Measurements from ENCODE around the gene EDN1.

The EDN1 gene

DNA sequence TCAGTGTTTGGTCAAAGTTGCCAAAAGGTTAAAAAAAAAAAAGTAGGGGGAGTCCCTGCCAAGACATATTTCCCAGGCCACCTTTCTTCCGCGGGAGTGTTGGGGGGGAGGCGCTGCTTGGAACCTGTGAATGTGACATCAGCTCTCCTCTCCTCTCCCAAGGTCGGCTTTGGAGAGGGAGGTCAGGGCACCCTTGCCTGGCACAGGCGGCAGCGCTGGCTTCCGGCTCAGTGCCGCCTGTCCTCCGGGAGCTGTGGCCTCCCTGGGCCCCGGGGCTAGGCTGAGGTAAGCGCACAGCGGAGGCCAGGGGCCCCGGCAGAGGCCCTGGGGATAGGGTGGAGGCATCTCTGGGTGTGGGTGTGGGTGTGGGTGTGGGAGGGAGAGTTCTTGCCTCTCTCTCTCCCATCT lies 1.9 kb upstream of the EDN1 start:
- H3K4me3 ChIP-seq (replicated peaks; ENCODE audit: low read depth, low read length), result no peak overlapping the region
- DNase-seq (ENCODE audit: extremely low read depth, low read depth), result no peak

DNA sequence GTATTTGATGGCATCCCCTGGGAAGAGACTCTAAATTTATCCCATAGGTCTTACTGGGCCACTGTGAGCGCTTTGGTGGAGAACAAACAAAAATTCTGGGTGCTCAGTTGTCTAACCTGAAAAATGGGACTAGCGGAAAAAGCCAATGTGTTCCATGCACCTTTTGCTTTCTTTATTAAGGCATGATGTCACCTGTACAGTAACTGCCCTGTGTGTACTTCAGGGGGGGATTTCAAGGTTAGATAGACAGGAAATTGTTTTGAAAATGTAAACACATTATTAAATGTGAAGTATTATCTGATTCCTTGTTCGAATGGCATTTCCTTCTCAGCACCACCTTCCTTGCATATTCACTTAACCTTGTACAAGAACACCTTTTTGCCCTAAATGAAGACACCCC lies 1.2 kb upstream of the EDN1 start:
- H3K4me3 ChIP-seq (replicated peaks; ENCODE audit: low read depth, low read length), result no peak overlapping the region
- DNase-seq (ENCODE audit: extremely low read depth, low read depth), result no peak
- TF ChIP-seq CTCF (IDR thresholded peaks at IDR 0.05; ENCODE audit: low read depth, low read length, missing control alignments), result no peak

More for the DNA sequence above, 1.9 kb upstream of the EDN1 start:
- no peak for TF ChIP-seq CTCF (IDR thresholded peaks at IDR 0.05; ENCODE audit: low read depth, low read length, missing control alignments)

- H3K4me3 ChIP-seq (replicated peaks; ENCODE audit: low read depth, low read length), result peak overlapping the region; percentile 55
- DNase-seq (ENCODE audit: extremely low read depth, low read depth), result no peak
- TF ChIP-seq CTCF (IDR thresholded peaks at IDR 0.05; ENCODE audit: low read depth, low read length, missing control alignments), result peak; percentile 87
Observed at GRCh38 chr6:12289365-12289919, 719 bp upstream of the EDN1 start.

GRCh38 chr6:12291071-12291838 lies 1.1 kb downstream of the EDN1 start:
- DNase-seq (ENCODE audit: extremely low read depth, low read depth), result no peak
- peak overlapping the region; percentile 55 for H3K4me3 ChIP-seq (replicated peaks; ENCODE audit: low read depth, low read length)
- TF ChIP-seq CTCF (IDR thresholded peaks at IDR 0.05; ENCODE audit: low read depth, low read length, missing control alignments), result no peak

GRCh38 chr6:12291839-12292604 lies 1.9 kb downstream of the EDN1 start:
- DNase-seq (ENCODE audit: extremely low read depth, low read depth), result no peak
- peak; percentile 21 for TF ChIP-seq CTCF (IDR thresholded peaks at IDR 0.05; ENCODE audit: low read depth, low read length, missing control alignments)
- peak overlapping the region; percentile 55 for H3K4me3 ChIP-seq (replicated peaks; ENCODE audit: low read depth, low read length)

DNA sequence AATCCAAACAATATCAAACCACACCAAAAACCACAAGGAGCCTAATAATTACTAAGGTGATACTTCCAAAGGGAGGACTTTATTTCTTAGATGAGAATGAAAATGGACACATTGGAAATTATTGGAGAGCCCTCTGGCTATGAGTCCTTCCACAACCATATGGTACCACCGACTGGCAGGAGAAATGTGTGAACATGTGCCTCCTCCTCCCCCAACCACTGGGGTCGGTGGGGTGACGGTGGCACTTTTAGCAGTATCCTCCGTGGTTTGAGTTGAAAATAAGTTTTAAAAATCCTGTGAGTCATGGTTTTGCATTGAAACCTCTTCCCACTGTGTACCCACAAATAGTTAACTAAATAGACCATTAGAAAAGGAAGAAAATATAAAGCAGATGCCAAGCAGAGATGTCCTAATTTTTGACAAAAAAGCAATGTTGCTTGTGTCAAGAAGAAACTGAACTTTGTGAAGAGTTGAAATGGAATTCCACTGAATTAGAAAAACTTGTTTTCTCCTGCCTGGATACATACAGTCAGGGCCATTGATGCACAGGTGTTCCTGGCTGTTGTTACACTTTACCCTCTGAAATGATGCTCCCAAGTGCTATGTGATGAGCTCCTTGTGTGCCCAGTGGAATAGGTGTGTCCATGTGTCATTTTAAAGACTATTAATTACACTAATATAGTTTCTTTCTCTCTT lies 3.2 kb downstream of the EDN1 start:
- DNase-seq (ENCODE audit: extremely low read depth, low read depth), result no peak
- H3K4me3 ChIP-seq (replicated peaks; ENCODE audit: low read depth, low read length), result no peak overlapping the region
- no peak for TF ChIP-seq CTCF (IDR thresholded peaks at IDR 0.05; ENCODE audit: low read depth, low read length, missing control alignments)
